ENCODE results near the gene CSKMT.
"Not testable (repeated sequence)": the region's sequence is repeated elsewhere in the genome, so short reads cannot be mapped to it uniquely, and the experiment has no call there.

Gene CSKMT

GRCh38 chr11:62689421-62690183 lies 24.5 kb downstream of the CSKMT start, which contains the start of gene LRRN4CL:
Gene LRRN4CL (minus strand): TSS chr11:62689530. CDS start chr11:62688508, 1,022 bp downstream.
- DNase-seq: peak; percentile 45

- DNase-seq: not testable (repeated sequence)
Measured at GRCh38 chr11:62693624-62694023, 28.5 kb downstream of the CSKMT start.

GRCh38 chr11:62694455-62695167 lies 29.5 kb downstream of the CSKMT start:
- DNase-seq: peak; percentile 28

- no peak for DNase-seq
Measured at GRCh38 chr11:62702246-62702645, 37.1 kb downstream of the CSKMT start.

GRCh38 chr11:62703921-62704320 lies 38.8 kb downstream of the CSKMT start:
- not testable (repeated sequence) for DNase-seq

- peak; percentile 51 for DNase-seq
Measured at GRCh38 chr11:62705413-62705812, 40.3 kb downstream of the CSKMT start.

- DNase-seq: peak; percentile 97
Measured at GRCh38 chr11:62705880-62706849, 41.1 kb downstream of the CSKMT start.

GRCh38 chr11:62706850-62707247 lies 41.7 kb downstream of the CSKMT start:
- no peak for DNase-seq

GRCh38 chr11:62707277-62707861 lies 42.3 kb downstream of the CSKMT start, which contains the start of the genes BSCL2 and GNG3:
Gene BSCL2 (minus strand): TSS chr11:62707424. CDS start chr11:62707195, 229 bp downstream.
Gene GNG3 (plus strand): TSS chr11:62707676. CDS start chr11:62708296, 620 bp downstream.
- no peak for DNase-seq

- DNase-seq: no peak
Measured at GRCh38 chr11:62708392-62708791, 43.3 kb downstream of the CSKMT start.

GRCh38 chr11:62708793-62709192 lies 43.7 kb downstream of the CSKMT start:
- no peak for DNase-seq

- DNase-seq: peak; percentile 99
Measured at GRCh38 chr11:62709247-62710000, 44.3 kb downstream of the CSKMT start.

GRCh38 chr11:62710001-62710345 lies 44.9 kb downstream of the CSKMT start:
- no peak for DNase-seq

GRCh38 chr11:62712276-62712812 lies 47.2 kb downstream of the CSKMT start:
- no peak for DNase-seq

- DNase-seq: no peak
Measured at GRCh38 chr11:62712861-62713260, 47.7 kb downstream of the CSKMT start.

GRCh38 chr11:62713343-62713742 lies 48.2 kb downstream of the CSKMT start:
- DNase-seq: no peak

GRCh38 chr11:62715150-62716130 lies 50.3 kb downstream of the CSKMT start:
- no peak for DNase-seq

- no peak for DNase-seq
Measured at GRCh38 chr11:62716206-62716605, 51.1 kb downstream of the CSKMT start.

GRCh38 chr11:62716816-62717215 lies 51.7 kb downstream of the CSKMT start:
- DNase-seq: no peak
